IPS-20b (cell line): ENCODE results near the gene MOV10L1.
"Not testable (repeated sequence)": the region's sequence is repeated elsewhere in the genome, so short reads cannot be mapped to it uniquely, and the experiment has no call there.

ENCODE experiments used
- H3K27ac ChIP-seq: one replicate; pipeline ENCODE4 v1.5.1; 2013; ENCODE audit warnings: low read length
- H3K27me3 ChIP-seq: 2 replicates; pipeline ENCODE4 v1.6.1; 2013; ENCODE audit warnings: mild to moderate bottlenecking, low read length, inconsistent platforms; ENCODE audit not compliant: insufficient read depth
- H3K36me3 ChIP-seq: 2 replicates; pipeline ENCODE4 v1.6.1; 2013; ENCODE audit warnings: low read depth, mild to moderate bottlenecking, inconsistent platforms, low read length, moderate library complexity; ENCODE audit not compliant: insufficient read depth
- H3K4me1 ChIP-seq: 2 replicates; pipeline ENCODE4 v1.6.1; 2013; ENCODE audit warnings: mild to moderate bottlenecking, control low read depth, inconsistent platforms, low read length, moderate library complexity; ENCODE audit not compliant: insufficient read depth
- H3K4me3 ChIP-seq: 2 replicates; pipeline ENCODE4 v1.5.1; 2013; ENCODE audit warnings: mild to moderate bottlenecking, low read length, inconsistent platforms
- H3K9ac ChIP-seq: 2 replicates; pipeline ENCODE4 v1.6.1; 2013; ENCODE audit warnings: low read depth, mild to moderate bottlenecking, inconsistent platforms, low read length, moderate library complexity
- H3K9me3 ChIP-seq: 2 replicates; pipeline ENCODE4 v1.6.1; 2013; ENCODE audit warnings: mild to moderate bottlenecking, low read depth, low read length, inconsistent platforms; ENCODE audit not compliant: insufficient read depth

The MOV10L1 gene

DNA sequence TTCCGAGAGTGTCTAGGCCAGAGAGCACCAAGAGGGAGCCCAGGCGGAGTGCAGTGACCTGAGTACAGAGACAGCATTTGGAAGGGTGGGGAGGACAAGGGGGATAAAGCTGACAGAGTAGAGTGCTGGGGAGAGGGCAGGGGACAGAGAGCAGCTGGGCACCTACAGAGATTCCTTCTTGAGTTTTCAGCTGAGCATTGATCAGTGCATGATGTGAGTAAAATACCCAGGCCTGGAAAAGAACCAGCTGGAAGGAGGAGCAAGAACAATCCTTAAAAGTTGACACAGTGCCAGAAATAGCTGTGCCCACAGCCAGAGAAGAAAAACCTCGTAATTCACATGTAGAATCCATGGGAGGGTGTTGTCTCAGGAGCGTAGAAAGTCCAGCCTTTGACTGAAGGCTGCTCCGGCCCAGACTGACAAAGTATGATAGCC is 46.8 kb downstream of the MOV10L1 start:
- Histone ChIP-seq H3K4me1 (no peaks in the 10 kb centered on the region), H3K27ac (no peak overlapping the region), H3K4me3 (no peak overlapping the region), H3K9me3 (no peaks in the 10 kb centered on the region), H3K36me3 (no peaks in the 10 kb centered on the region), H3K9ac (no peak overlapping the region), H3K27me3 (no peaks in the 10 kb centered on the region)

- not testable (repeated sequence) for H3K9ac ChIP-seq, H3K4me3 ChIP-seq, H3K9me3 ChIP-seq, H3K4me1 ChIP-seq, H3K27me3 ChIP-seq, H3K36me3 ChIP-seq, H3K27ac ChIP-seq
These were observed 47.5 kb downstream of the MOV10L1 start for GRCh38 chr22:50137277-50137676.

DNA sequence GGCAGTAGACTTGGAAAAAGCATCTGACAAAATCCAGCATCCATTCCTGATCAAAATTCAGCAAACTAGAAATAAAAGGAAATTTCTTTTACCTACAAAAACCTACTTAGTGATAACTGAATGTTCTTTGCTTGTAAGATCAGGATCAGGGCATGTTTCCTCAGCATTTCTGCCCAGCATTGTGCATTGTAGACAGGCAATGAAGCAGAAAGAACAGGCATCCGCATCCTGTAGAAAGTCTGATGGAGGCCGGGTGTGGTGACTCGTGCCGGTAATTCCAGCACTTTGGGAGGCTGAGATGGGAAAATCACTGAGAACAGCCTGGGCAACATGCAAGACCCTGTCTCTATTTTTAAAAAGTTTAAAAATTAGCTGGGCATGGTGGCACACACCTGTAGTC is 48.2 kb downstream of the MOV10L1 start:
- Histone ChIP-seq H3K9me3 (no peaks in the 10 kb centered on the region), H3K4me3 (no peak overlapping the region), H3K4me1 (no peaks in the 10 kb centered on the region), H3K27ac (no peak overlapping the region), H3K36me3 (no peaks in the 10 kb centered on the region), H3K27me3 (no peaks in the 10 kb centered on the region), H3K9ac (no peak overlapping the region)

- H3K9ac ChIP-seq: no peak overlapping the region
- no peaks in the 10 kb centered on the region for H3K4me1 ChIP-seq
- no peak overlapping the region for H3K4me3 ChIP-seq
- peaks cover 5% of the 10 kb centered on the region; the same call in 1 of the 2 replicates for H3K27me3 ChIP-seq
- no peaks in the 10 kb centered on the region for H3K36me3 ChIP-seq
- no peak overlapping the region for H3K27ac ChIP-seq
- H3K9me3 ChIP-seq: no peaks in the 10 kb centered on the region
These were observed 49.2 kb downstream of the MOV10L1 start for GRCh38 chr22:50138988-50139387.

GRCh38 chr22:50139843-50140415 is 50.1 kb downstream of the MOV10L1 start:
- Histone ChIP-seq H3K9me3 (no peaks in the 10 kb centered on the region), H3K27me3 (peaks cover 5% of the 10 kb centered on the region; the same call in 1 of the 2 replicates), H3K9ac (no peak overlapping the region), H3K36me3 (no peaks in the 10 kb centered on the region), H3K4me1 (no peaks in the 10 kb centered on the region), H3K27ac (no peak overlapping the region), H3K4me3 (no peak overlapping the region)

GRCh38 chr22:50140615-50141014 is 50.8 kb downstream of the MOV10L1 start:
- no peaks in the 10 kb centered on the region for H3K36me3 ChIP-seq
- no peak overlapping the region for H3K9ac ChIP-seq
- H3K4me3 ChIP-seq: no peak overlapping the region
- no peaks in the 10 kb centered on the region for H3K9me3 ChIP-seq
- no peaks in the 10 kb centered on the region for H3K4me1 ChIP-seq
- peaks cover 5% of the 10 kb centered on the region; the same call in 1 of the 2 replicates for H3K27me3 ChIP-seq
- no peak overlapping the region for H3K27ac ChIP-seq

GRCh38 chr22:50141462-50141861 is 51.7 kb downstream of the MOV10L1 start:
- H3K9me3 ChIP-seq: no peaks in the 10 kb centered on the region
- H3K9ac ChIP-seq: no peak overlapping the region
- no peak overlapping the region for H3K4me3 ChIP-seq
- no peaks in the 10 kb centered on the region for H3K4me1 ChIP-seq
- H3K27ac ChIP-seq: no peak overlapping the region
- H3K36me3 ChIP-seq: no peaks in the 10 kb centered on the region
- H3K27me3 ChIP-seq: peaks cover 5% of the 10 kb centered on the region; the same call in 1 of the 2 replicates

- no peaks in the 10 kb centered on the region for H3K36me3 ChIP-seq
- peaks cover 5% of the 10 kb centered on the region; the same call in 1 of the 2 replicates for H3K27me3 ChIP-seq
- H3K4me3 ChIP-seq: no peak overlapping the region
- no peak overlapping the region for H3K27ac ChIP-seq
- H3K9ac ChIP-seq: no peak overlapping the region
- H3K9me3 ChIP-seq: no peaks in the 10 kb centered on the region
- H3K4me1 ChIP-seq: no peaks in the 10 kb centered on the region
These were observed 52.1 kb downstream of the MOV10L1 start for GRCh38 chr22:50141891-50142363.

GRCh38 chr22:50143096-50143495 is 53.3 kb downstream of the MOV10L1 start:
- no peak overlapping the region for H3K9ac ChIP-seq
- no peak overlapping the region for H3K4me3 ChIP-seq
- no peaks in the 10 kb centered on the region for H3K36me3 ChIP-seq
- H3K27me3 ChIP-seq: peaks cover 5% of the 10 kb centered on the region; the same call in 1 of the 2 replicates
- no peaks in the 10 kb centered on the region for H3K9me3 ChIP-seq
- H3K4me1 ChIP-seq: no peaks in the 10 kb centered on the region
- no peak overlapping the region for H3K27ac ChIP-seq

DNA sequence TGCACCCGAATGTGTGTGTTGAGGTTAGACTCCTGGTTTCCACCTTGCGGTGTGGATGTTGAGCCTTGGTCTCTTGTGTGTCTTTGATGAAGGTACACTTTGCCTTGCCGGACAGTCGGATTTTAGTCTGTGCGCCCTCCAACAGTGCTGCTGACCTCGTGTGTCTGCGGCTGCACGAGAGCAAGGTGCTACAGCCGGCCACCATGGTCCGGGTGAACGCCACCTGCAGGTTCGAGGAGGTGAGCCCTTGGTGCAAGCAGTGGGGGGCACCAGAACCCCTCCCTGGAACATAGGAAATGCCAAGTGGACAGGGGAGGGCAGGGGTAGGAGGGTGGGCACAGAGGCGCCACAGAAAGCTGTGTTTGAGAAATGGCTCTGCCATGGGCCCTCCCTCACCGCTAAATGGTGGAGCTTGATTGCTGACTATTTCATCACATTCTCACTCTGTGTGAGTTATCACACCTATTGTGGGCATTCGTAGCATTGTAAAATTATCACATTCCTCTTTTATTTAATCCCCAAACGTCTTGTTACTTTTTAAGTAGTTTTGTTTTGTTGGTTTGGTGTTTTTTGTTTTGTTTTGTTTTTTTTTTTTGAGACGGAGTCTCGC is 54.3 kb downstream of the MOV10L1 start:
- H3K4me3 ChIP-seq: no peak overlapping the region
- H3K36me3 ChIP-seq: no peaks in the 10 kb centered on the region
- no peaks in the 10 kb centered on the region for H3K4me1 ChIP-seq
- no peak overlapping the region for H3K9ac ChIP-seq
- H3K27me3 ChIP-seq: peaks cover 5% of the 10 kb centered on the region; the same call in 1 of the 2 replicates
- H3K9me3 ChIP-seq: no peaks in the 10 kb centered on the region
- no peak overlapping the region for H3K27ac ChIP-seq

GRCh38 chr22:50145721-50146438 is 56.1 kb downstream of the MOV10L1 start:
- H3K9me3 ChIP-seq: no peaks in the 10 kb centered on the region
- no peak overlapping the region for H3K4me3 ChIP-seq
- no peak overlapping the region for H3K9ac ChIP-seq
- H3K36me3 ChIP-seq: no peaks in the 10 kb centered on the region
- peaks cover 16% of the 10 kb centered on the region; the same call in 1 of the 2 replicates for H3K27me3 ChIP-seq
- no peak overlapping the region for H3K27ac ChIP-seq
- H3K4me1 ChIP-seq: no peaks in the 10 kb centered on the region
